Gastrocnemius medialis (tissue), 4 donors: ENCODE results near the gene TROAP. TPM values are rescaled to one million over a fixed set of nuclear protein-coding genes. Genes with fewer than 3 reads are reported as not detected.

Source experiments
- ATAC-seq, 2 donors: fragments of 150-250 bp; one replicate each; pipeline ENCODE4 v1.9.1; 2016
- DNase-seq, 2 donors: peaks; one replicate each; pipeline ENCODE4 v3.0.0-alpha.2; 2019
- H3K27ac ChIP-seq, 4 donors: fragments of 200-600 bp; sonication (generic); 1 replicate in 1 of 4; 2 replicates in 3 of 4; pipeline ENCODE4 v1.5.1; 2016 to 2018; ENCODE audit warnings: mild to moderate bottlenecking in 2 of 4, moderate library complexity in 1 of 4
- H3K27me3 ChIP-seq, 3 donors: fragments of 200-600 bp; sonication (generic) in 2 of 3; 1 replicate in 1 of 3; 2 replicates in 2 of 3; pipeline versions ENCODE4 v1.5.1 to v1.6.0; 2016 to 2019; ENCODE audit warnings: mild to moderate bottlenecking in 1 of 3, moderate library complexity in 1 of 3
- H3K36me3 ChIP-seq, 2 donors: fragments of 200-600 bp; sonication (generic) in 1 of 2; one replicate each; pipeline ENCODE4 v1.5.1; 2017 to 2018
- H3K4me1 ChIP-seq, 2 donors: fragments of 200-600 bp; sonication (generic) in 1 of 2; one replicate each; pipeline ENCODE4 v1.5.1; 2016 to 2017; ENCODE audit warnings: mild to moderate bottlenecking in 2 of 2
- H3K4me3 ChIP-seq, 4 donors: fragments of 200-600 bp; sonication (generic) in 3 of 4; 1 replicate in 1 of 4; 2 replicates in 3 of 4; pipeline ENCODE4 v1.5.1; 2016 to 2019; ENCODE audit warnings: mild to moderate bottlenecking in 2 of 4
- H3K9me3 ChIP-seq, 3 donors: fragments of 200-600 bp; sonication (generic) in 2 of 3; 1 replicate in 1 of 3; 2 replicates in 2 of 3; pipeline ENCODE4 v1.5.1; 2016 to 2019
- CTCF ChIP-seq, 5 experiments: fragments of 450-650 bp in 3 of 5; fragments of 200-600 bp in 2 of 5; sonication (generic) in 2 of 5; IDR thresholded peaks in 4 of 5; conservative IDR thresholded peaks in 1 of 5; 1 replicate in 4 of 5; 2 replicates in 1 of 5; pipeline ENCODE4 v1.5.1; 2016 to 2019; ENCODE audit warnings: antibody characterized with exemption in 5 of 5, mild to moderate bottlenecking in 3 of 5, moderate library complexity in 3 of 5
- POLR2A ChIP-seq, 2 donors: fragments of 450-650 bp; IDR thresholded peaks; one replicate each; pipeline ENCODE4 v1.6.1; 2017; ENCODE audit warnings: antibody characterized with exemption in 2 of 2, mild to moderate bottlenecking in 2 of 2, moderate library complexity in 2 of 2
- in situ Hi-C, 4 donors: fragments of 200-750 bp; cut with MboI; loops; one replicate each; pipeline versions ENCODE4 v1.15.0 to v1.8.0; 2017; ENCODE audit warnings: low sequenced_read_pairs in 4 of 4
- intact Hi-C: fragments of 100-400 bp; cut with DNase I; formaldehyde crosslinking; loops from one replicate; pipeline ENCODE4 v1.15.1; 2023; ENCODE audit warnings: low total_unique reads
- total RNA-seq, 4 donors: library from RNA; depleted of rRNA; stranded (reverse); fragments of >200 nt; gene quantifications; one replicate each; pipeline versions ENCODE4 v1.1.0 to v1.2.3, GENCODE V29; 2016

The TROAP gene
- total RNA-seq, 4 donors from 2014 or later = 0.24 TPM; not detected in 3

- Histone ChIP-seq H3K27me3 (no peaks in the 10 kb centered on the region), H3K4me1 (peaks cover 0 to 7% of the 10 kb centered on the region in 2 donors), H3K27ac (no peak overlapping the region), H3K4me3 (no peak overlapping the region), H3K36me3 (no peaks in the 10 kb centered on the region), H3K9me3 (no peaks in the 10 kb centered on the region)
- peak; percentile 82 to 92 (median 84) for TF ChIP-seq CTCF (IDR thresholded peaks at IDR 0.05 in 4 of 5, conservative IDR thresholded peaks at IDR 0.05 in 1 of 5)
- TF ChIP-seq POLR2A (IDR thresholded peaks at IDR 0.05) = no peak
- DNase-seq (peak in 1 of 2 donors; percentile 53), ATAC-seq (peak; percentile 79 to 94)
- in situ Hi-C loops = loop anchor here in 2 of 4 donors (10.0 kb wide), 1 partner anchor 156 kb away; no protein-coding TSS in a partner anchor
- intact Hi-C loops = loop anchor here (1.0 kb wide), 3 partner anchors 156 to 222 kb away; no protein-coding TSS in a partner anchor
Measured at GRCh38 chr12:49358483-49359141, 35.6 kb downstream of the TROAP start.

GRCh38 chr12:49359671-49360070 is 36.6 kb downstream of the TROAP start:
- peaks cover 0 to 7% of the 10 kb centered on the region in 2 donors for H3K4me1 ChIP-seq

GRCh38 chr12:49362077-49362476 is 39.0 kb downstream of the TROAP start:
- H3K36me3 ChIP-seq = no peaks in the 10 kb centered on the region
- no peak for TF ChIP-seq CTCF (IDR thresholded peaks at IDR 0.05 in 4 of 5, conservative IDR thresholded peaks at IDR 0.05 in 1 of 5)
- TF ChIP-seq POLR2A (IDR thresholded peaks at IDR 0.05) = no peak
- H3K4me1 ChIP-seq = peaks cover 4 to 14% of the 10 kb centered on the region in 2 donors
- intact Hi-C loops = no loop called here
- in situ Hi-C loops = loop anchor here in 2 of 4 donors (5.0 kb wide), 1 partner anchor 155 kb away; no protein-coding TSS in a partner anchor
- DNase-seq (no peak), ATAC-seq (no peak)
- H3K27ac ChIP-seq = no peak overlapping the region
- H3K4me3 ChIP-seq = no peak overlapping the region
- no peaks in the 10 kb centered on the region for H3K9me3 ChIP-seq
- no peaks in the 10 kb centered on the region for H3K27me3 ChIP-seq

More at GRCh38 chr12:49359671-49360070, 36.6 kb downstream of the TROAP start:
- H3K36me3 ChIP-seq = no peaks in the 10 kb centered on the region
- H3K27me3 ChIP-seq = no peaks in the 10 kb centered on the region
- DNase-seq (no peak), ATAC-seq (no peak)
- no peaks in the 10 kb centered on the region for H3K9me3 ChIP-seq
- no peak overlapping the region for H3K27ac ChIP-seq
- in situ Hi-C loops (loop anchor here (5.0 to 10.0 kb wide), 2 partner anchors 155 to 158 kb away; no protein-coding TSS in a partner anchor), intact Hi-C loops (loop anchor here (1.0 kb wide), 1 partner anchor 206 kb away; no protein-coding TSS in a partner anchor)
- TF ChIP-seq CTCF (IDR thresholded peaks at IDR 0.05 in 4 of 5, conservative IDR thresholded peaks at IDR 0.05 in 1 of 5) = no peak
- H3K4me3 ChIP-seq = no peak overlapping the region

DNA sequence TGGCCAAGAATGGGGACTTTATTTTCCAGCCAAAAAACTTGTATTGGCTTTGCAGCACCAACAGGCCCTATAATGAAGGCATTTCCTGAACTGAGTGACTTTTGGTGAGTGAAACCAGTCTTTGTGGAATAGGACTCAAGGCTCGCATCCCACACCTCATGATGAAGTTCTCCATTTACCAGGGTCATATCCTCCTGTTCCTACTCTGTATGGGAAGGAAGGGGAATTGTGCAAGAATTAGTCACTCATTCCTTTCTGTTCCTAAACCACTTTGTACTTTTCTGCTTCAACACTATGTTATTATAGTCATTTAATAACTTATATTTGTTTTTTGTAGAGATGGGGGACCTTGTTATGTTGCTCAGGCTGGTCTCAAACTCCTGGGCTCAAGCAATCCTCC is 41.9 kb downstream of the TROAP start:
- Histone ChIP-seq H3K9me3 (no peaks in the 10 kb centered on the region), H3K4me1 (peaks cover 23 to 26% of the 10 kb centered on the region in 2 donors), H3K4me3 (no peak overlapping the region), H3K36me3 (no peaks in the 10 kb centered on the region), H3K27me3 (no peaks in the 10 kb centered on the region), H3K27ac (peak overlapping the region in 1 of 4 donors; percentile 97)
- ATAC-seq (no peak), DNase-seq (no peak)
- in situ Hi-C loops (loop anchor here in 2 of 4 donors (5.0 kb wide), 1 partner anchor 152 kb away; no protein-coding TSS in a partner anchor), intact Hi-C loops (no loop called here)
- TF ChIP-seq CTCF (IDR thresholded peaks at IDR 0.05 in 4 of 5, conservative IDR thresholded peaks at IDR 0.05 in 1 of 5) (no peak), POLR2A (IDR thresholded peaks at IDR 0.05) (no peak)
